Adrenal gland (tissue), 5 donors: Measurements from ENCODE around the gene PANK2.

ENCODE experiments used
- POLR2A ChIP-seq, 2 donors: fragments of 450-650 bp; IDR thresholded peaks; one replicate each; pipeline ENCODE4 v1.6.1; 2017; ENCODE audit warnings: antibody characterized with exemption in 2 of 2, mild to moderate bottlenecking in 2 of 2, moderate library complexity in 1 of 2
- TF ChIP-seq, protein P1 (sequence below), 6 experiments: fragments of 450-650 bp in 4 of 6; fragments of 200-600 bp in 2 of 6; sonication (generic) in 1 of 6; IDR thresholded peaks; 1 replicate in 5 of 6; 2 replicates in 1 of 6; pipeline versions ENCODE4 v1.5.1 to v1.8.0; 2016 to 2021; ENCODE audit warnings: antibody characterized with exemption in 6 of 6, mild to moderate bottlenecking in 2 of 6, moderate library complexity in 1 of 6
- donor health status: DM: no; HTN: no; CAD: no.

- TF ChIP-seq, protein P1, sequence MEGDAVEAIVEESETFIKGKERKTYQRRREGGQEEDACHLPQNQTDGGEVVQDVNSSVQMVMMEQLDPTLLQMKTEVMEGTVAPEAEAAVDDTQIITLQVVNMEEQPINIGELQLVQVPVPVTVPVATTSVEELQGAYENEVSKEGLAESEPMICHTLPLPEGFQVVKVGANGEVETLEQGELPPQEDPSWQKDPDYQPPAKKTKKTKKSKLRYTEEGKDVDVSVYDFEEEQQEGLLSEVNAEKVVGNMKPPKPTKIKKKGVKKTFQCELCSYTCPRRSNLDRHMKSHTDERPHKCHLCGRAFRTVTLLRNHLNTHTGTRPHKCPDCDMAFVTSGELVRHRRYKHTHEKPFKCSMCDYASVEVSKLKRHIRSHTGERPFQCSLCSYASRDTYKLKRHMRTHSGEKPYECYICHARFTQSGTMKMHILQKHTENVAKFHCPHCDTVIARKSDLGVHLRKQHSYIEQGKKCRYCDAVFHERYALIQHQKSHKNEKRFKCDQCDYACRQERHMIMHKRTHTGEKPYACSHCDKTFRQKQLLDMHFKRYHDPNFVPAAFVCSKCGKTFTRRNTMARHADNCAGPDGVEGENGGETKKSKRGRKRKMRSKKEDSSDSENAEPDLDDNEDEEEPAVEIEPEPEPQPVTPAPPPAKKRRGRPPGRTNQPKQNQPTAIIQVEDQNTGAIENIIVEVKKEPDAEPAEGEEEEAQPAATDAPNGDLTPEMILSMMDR (IDR thresholded peaks at IDR 0.05): no peak
- TF ChIP-seq POLR2A (IDR thresholded peaks at IDR 0.05): no peak
Measured at GRCh38 chr20:3848565-3848964, 40.6 kb upstream of the PANK2 start.
